Sigmoid colon (tissue), 7 donors: ENCODE measurements around the gene ZCCHC10. TPM values are rescaled to one million over a fixed set of nuclear protein-coding genes. Genes with fewer than 3 reads are reported as not detected.
A peak's percentile ranks its signal among the peaks of the same experiment; 100 is the strongest.
"Not testable (repeated sequence)": the region's sequence is repeated elsewhere in the genome, so short reads cannot be mapped to it uniquely, and the experiment has no call there.

Experiments
- DNase-seq: peaks from one replicate; pipeline ENCODE4 v3.0.0-alpha.2; 2019
- H3K27ac ChIP-seq, 4 donors: fragments of 200-600 bp; sonication (generic); one replicate each; pipeline ENCODE4 v1.5.1; 2016 to 2019; ENCODE audit warnings: mild to moderate bottlenecking in 1 of 4
- H3K27me3 ChIP-seq, 3 donors: fragments of 200-600 bp; sonication (generic); one replicate each; pipeline ENCODE4 v1.5.1; 2019; ENCODE audit warnings: mild to moderate bottlenecking in 1 of 3
- H3K36me3 ChIP-seq, 4 donors: fragments of 200-600 bp; sonication (generic); one replicate each; pipeline ENCODE4 v1.5.1; 2016 to 2019
- H3K4me1 ChIP-seq, 4 donors: fragments of 200-600 bp; sonication (generic); one replicate each; pipeline ENCODE4 v1.5.1; 2017 to 2019
- H3K4me3 ChIP-seq, 4 donors: fragments of 200-600 bp; sonication (generic); one replicate each; pipeline ENCODE4 v1.5.1; 2017 to 2019; ENCODE audit warnings: mild to moderate bottlenecking in 2 of 4, moderate library complexity in 1 of 4
- H3K9me3 ChIP-seq, 4 donors: fragments of 200-600 bp in 3 of 4; sonication (generic) in 3 of 4; one replicate each; pipeline versions ENCODE4 v1.5.1 to v1.6.1; 2013 to 2019
- CTCF ChIP-seq, 4 experiments: fragments of 450-650 bp in 3 of 4; fragments of 200-600 bp in 1 of 4; IDR thresholded peaks; one replicate each; pipeline ENCODE4 v1.5.1; 2016 to 2019; ENCODE audit warnings: antibody characterized with exemption in 4 of 4, mild to moderate bottlenecking in 3 of 4, moderate library complexity in 2 of 4
- EP300 ChIP-seq, 4 donors: sonication (generic); formaldehyde crosslinking; IDR thresholded peaks; one replicate each; pipeline ENCODE4 v1.6.1; 2017; ENCODE audit warnings: antibody characterized with exemption in 4 of 4
- POLR2A ChIP-seq, 2 donors: fragments of 450-650 bp; IDR thresholded peaks; one replicate each; pipeline ENCODE4 v1.6.1; 2016; ENCODE audit warnings: antibody characterized with exemption in 2 of 2, mild to moderate bottlenecking in 2 of 2, moderate library complexity in 2 of 2
- POLR2AphosphoS5 ChIP-seq, 4 donors: sonication (generic); formaldehyde crosslinking; IDR thresholded peaks; one replicate each; pipeline ENCODE4 v1.6.1; 2017; ENCODE audit warnings: antibody characterized with exemption in 4 of 4
- WGBS, 2 donors: extraction: QIAGEN DNeasy Blood & Tissue Kit; methylation state at CpG; one replicate each; pipeline ENCODE4 v1.1.7; 2013; 5-methylcytosine and 5-hydroxymethylcytosine counted together
- intact Hi-C: fragments of 100-400 bp; cut with DNase I; formaldehyde crosslinking; loops from one replicate; pipeline ENCODE4 v1.15.1; 2023
- polyA plus RNA-seq, 3 donors: library from polyadenylated mRNA; stranded (reverse); fragments of 200-250 nt; gene quantifications; one replicate each; pipeline ENCODE4 v1.2.3, GENCODE V29; 2013
- total RNA-seq, 4 donors: library from RNA; depleted of rRNA; stranded (reverse); fragments of >200 nt; gene quantifications; one replicate each; pipeline ENCODE4 v1.1.0, GENCODE V29; 2016
- donor health status: healthy with polysubstance abuse.
- donor health status: Bipolar disorder and iron deficiency.
- donor health status: healthy.

ZCCHC10 gene
- total and polyA plus RNA-seq, 7 donors = 15.0 to 57.1 (median 18.9) TPM

DNA sequence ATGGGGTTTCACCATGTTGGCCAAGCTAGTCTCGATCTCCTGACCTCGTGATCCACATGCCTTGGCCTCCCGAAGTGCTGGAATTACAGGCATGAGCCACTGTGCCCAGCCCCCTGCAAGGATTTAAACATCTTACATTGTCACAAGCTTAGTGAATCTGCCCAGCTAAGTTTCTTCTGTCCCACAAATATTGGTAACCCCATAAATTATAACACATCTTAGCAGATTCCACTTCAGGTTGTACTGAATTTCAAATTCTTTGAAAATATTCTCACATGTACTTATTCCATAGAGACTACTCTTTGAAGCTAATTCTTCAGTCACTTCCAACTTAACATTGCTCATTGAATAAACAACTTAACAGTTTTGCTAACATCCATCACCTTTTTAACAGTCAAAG, 49.5 kb downstream of the ZCCHC10 start:
- no peak overlapping the region for H3K4me3 ChIP-seq
- H3K4me1 ChIP-seq = no peaks in the 10 kb centered on the region
- no peak for DNase-seq
- H3K9me3 ChIP-seq = peaks cover 0 to 3% (median 0%) of the 10 kb centered on the region in 4 donors
- no peak for TF ChIP-seq EP300 (IDR thresholded peaks at IDR 0.05)
- TF ChIP-seq POLR2A (IDR thresholded peaks at IDR 0.05) = no peak
- no peak for TF ChIP-seq POLR2AphosphoS5 (IDR thresholded peaks at IDR 0.05)
- no peak for TF ChIP-seq CTCF (IDR thresholded peaks at IDR 0.05)
- no peak overlapping the region for H3K27ac ChIP-seq
- H3K36me3 ChIP-seq = no peaks in the 10 kb centered on the region
- WGBS, 2 donors = 92 to 97% methylated on average over 3 of the region's 3 CpGs
- intact Hi-C loops = no loop called here
- H3K27me3 ChIP-seq = no peaks in the 10 kb centered on the region

DNA sequence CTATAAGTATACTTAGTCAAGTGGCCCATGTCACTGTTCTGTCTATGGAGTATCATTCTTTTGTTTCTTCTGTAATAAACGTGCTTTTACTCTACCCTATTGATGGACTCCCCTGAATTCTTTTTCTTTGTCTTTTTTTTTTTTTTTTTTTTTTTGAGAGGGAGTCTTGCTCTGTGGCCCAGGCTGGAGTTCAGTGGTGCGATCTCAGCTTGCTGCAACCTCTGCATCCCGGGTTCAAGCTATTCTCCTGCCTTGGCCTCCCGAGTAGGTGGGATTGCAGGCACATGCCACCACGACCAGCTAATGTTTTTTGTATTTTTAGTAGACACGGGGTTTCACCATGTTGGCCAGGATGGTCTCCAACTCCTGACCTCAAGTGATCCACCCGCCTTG, 53.9 kb downstream of the ZCCHC10 start:
- H3K36me3 ChIP-seq, H3K9me3 ChIP-seq, H3K4me1 ChIP-seq, H3K27me3 ChIP-seq, H3K4me3 ChIP-seq, intact Hi-C loops, DNase-seq, H3K27ac ChIP-seq: not testable (repeated sequence)
- WGBS, 2 donors = 94 to 95% methylated on average over 7 of the region's 7 CpGs

DNA sequence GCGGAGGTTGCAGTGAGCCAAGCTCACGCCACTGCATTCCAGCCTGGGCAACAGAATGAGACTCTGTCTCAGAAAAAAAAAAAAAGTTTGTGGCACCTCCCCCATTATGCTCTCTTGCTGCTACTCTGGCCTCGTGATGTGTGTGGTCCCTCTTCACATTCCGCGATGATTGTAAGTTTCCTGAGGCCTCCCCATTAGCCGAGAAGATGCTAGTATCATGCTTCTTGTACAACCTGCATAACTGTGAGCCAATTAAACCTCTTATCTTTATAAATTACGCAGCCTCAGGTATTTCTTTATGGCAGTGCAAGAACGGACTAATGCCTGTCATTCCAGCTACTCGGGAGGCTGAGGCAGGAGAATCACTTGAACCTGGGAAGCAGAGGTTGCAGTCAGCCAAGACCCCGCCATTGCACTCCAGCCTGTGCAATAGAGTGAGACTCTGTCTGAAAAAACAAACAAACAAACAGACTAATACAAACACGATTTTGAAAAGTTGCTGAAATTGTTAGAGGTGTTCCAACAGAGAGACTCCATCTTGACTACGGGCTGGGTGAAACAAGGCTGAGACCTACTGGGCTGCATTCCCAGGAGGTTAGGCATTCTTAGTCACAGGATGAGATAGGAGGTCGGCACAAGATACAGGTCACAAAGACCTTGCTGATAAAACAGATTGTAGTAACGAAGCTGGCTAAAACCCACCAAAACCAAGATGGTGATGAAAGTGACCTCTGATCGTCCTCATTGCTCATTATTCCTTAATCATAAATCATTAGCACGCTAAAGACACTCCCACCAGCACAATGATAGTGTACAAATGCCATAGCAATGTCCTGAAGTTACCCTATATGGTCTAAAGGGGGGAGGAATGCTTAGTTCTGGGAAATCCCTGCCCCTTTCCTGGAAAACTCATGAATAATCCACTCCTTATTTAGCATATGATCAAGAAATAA, 54.6 kb downstream of the ZCCHC10 start:
- DNase-seq = no peak
- H3K36me3 ChIP-seq = no peaks in the 10 kb centered on the region
- H3K4me1 ChIP-seq = no peaks in the 10 kb centered on the region
- intact Hi-C loops = no loop called here
- no peaks in the 10 kb centered on the region for H3K27me3 ChIP-seq
- no peak overlapping the region for H3K4me3 ChIP-seq
- WGBS, 2 donors = 76 to 88% methylated on average over 16 of the region's 16 CpGs
- no peak overlapping the region for H3K27ac ChIP-seq
- H3K9me3 ChIP-seq = no peaks in the 10 kb centered on the region
- no peak for TF ChIP-seq POLR2AphosphoS5 (IDR thresholded peaks at IDR 0.05)
- no peak for TF ChIP-seq POLR2A (IDR thresholded peaks at IDR 0.05)
- TF ChIP-seq EP300 (IDR thresholded peaks at IDR 0.05) = no peak
- TF ChIP-seq CTCF (IDR thresholded peaks at IDR 0.05) = no peak

- Histone ChIP-seq H3K9me3 (no peaks in the 10 kb centered on the region), H3K4me1 (peaks cover 0 to 27% (median 21%) of the 10 kb centered on the region in 4 donors), H3K4me3 (no peak overlapping the region), H3K27me3 (no peaks in the 10 kb centered on the region), H3K27ac (no peak overlapping the region), H3K36me3 (no peaks in the 10 kb centered on the region)
- DNase-seq = no peak
- WGBS, 2 donors = 94 to 96% methylated on average over 4 of the region's 4 CpGs
- TF ChIP-seq CTCF (IDR thresholded peaks at IDR 0.05) (no peak), POLR2A (IDR thresholded peaks at IDR 0.05) (no peak), EP300 (IDR thresholded peaks at IDR 0.05) (no peak), POLR2AphosphoS5 (IDR thresholded peaks at IDR 0.05) (no peak)
- intact Hi-C loops = no loop called here
Measured at GRCh38 chr5:132965120-132965519, 61.2 kb downstream of the ZCCHC10 start.

GRCh38 chr5:132963171-132964104, 62.9 kb downstream of the ZCCHC10 start, which contains the start of gene AFF4:
TSS of gene AFF4 (minus strand) at chr5:132963634. CDS start at chr5:132937189, 26,445 bp downstream.
- TF ChIP-seq POLR2AphosphoS5 (IDR thresholded peaks at IDR 0.05) (peak; percentile 98 to 99 (median 98)), CTCF (IDR thresholded peaks at IDR 0.05) (no peak), EP300 (IDR thresholded peaks at IDR 0.05) (peak in 2 of 4 donors; percentile 71 to 73), POLR2A (IDR thresholded peaks at IDR 0.05) (peak; percentile 95 to 96)
- H3K9me3 ChIP-seq = no peaks in the 10 kb centered on the region
- 1% methylated on average over 98 of the region's 98 CpGs for WGBS, 2 donors
- H3K4me1 ChIP-seq = peaks cover 0 to 41% (median 27%) of the 10 kb centered on the region in 4 donors
- no peaks in the 10 kb centered on the region for H3K36me3 ChIP-seq
- intact Hi-C loops = loop anchor here (1.0 to 2.0 kb wide), 3 partner anchors 63 to 97 kb away; partner anchors contain the start of genes GDF9, UQCRQ and ZCCHC10
- peak within 1 kb of the TSS; percentile 82 to 100 (median 100) for H3K4me3 ChIP-seq
- peak; percentile 98 for DNase-seq
- no peaks in the 10 kb centered on the region for H3K27me3 ChIP-seq
- H3K27ac ChIP-seq = peak within 1 kb of the TSS; percentile 95 to 100 (median 100)
